ENCODE data around the gene EFCAB11.

Gene EFCAB11

DNA sequence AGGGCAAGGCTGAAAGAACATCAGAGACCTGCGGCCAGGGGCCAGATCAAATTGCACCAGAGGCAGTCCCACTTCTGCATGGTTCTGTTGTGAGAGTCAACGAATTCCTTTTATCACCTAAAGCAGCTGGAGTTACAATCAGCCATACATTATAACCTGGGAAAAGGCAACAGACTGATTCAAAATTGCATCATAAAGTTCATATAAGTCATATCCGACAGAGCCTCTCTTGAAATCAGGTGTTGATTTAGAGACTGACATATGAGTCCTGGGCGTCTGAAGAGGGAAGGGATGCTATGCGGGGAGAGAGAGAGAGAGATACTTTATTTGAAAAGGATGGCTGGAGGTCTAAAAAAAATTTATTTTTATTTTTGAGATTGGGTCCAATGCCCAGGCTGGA lies 89.4 kb downstream of the EFCAB11 start:
- no peak for DNase-seq

- DNase-seq, result no peak
Measured at GRCh38 chr14:89862856-89863255, 91.7 kb downstream of the EFCAB11 start.

- no peak for DNase-seq
Measured at GRCh38 chr14:89861630-89862029, 92.9 kb downstream of the EFCAB11 start.

GRCh38 chr14:89858089-89858488 lies 96.4 kb downstream of the EFCAB11 start:
- DNase-seq, result no peak

GRCh38 chr14:89856871-89857345 lies 97.6 kb downstream of the EFCAB11 start:
- DNase-seq, result no peak

DNA sequence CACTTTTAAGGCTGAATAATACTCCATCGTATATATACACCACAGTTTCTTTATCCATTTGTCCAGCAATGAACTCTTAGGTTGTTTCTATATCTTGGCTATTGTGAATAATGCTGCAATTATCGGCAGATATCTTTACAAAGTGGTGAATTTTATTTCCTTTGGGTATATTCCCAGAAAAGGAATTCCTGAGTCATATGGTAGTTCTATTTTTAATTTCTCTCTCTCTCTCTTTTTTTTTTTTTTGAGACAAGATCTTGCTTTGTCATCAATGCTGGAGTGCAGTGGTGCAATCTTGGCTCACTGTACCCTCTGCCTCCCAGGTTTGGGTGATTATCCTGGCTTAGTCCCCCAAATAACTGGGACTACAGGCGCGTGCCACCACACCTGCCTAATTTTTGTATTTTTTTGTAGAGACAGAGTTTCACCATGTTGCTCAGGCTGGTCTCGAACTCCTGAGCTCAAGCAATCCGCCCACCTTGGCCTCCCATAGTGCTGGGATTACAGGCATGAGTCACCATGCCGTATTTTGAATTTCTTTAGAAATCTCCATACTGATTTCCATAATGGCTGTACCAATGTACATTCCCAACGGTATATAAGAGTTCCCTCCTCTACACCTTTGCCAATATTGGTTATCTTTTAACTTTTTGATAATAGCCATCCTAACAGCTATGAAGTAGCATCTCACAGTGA lies 98.4 kb downstream of the EFCAB11 start:
- DNase-seq, result no peak

- DNase-seq, result no peak
Measured at GRCh38 chr14:89853936-89854693, 100.4 kb downstream of the EFCAB11 start.

- no peak for DNase-seq
Measured at GRCh38 chr14:89851106-89851505, 103.4 kb downstream of the EFCAB11 start.

DNA sequence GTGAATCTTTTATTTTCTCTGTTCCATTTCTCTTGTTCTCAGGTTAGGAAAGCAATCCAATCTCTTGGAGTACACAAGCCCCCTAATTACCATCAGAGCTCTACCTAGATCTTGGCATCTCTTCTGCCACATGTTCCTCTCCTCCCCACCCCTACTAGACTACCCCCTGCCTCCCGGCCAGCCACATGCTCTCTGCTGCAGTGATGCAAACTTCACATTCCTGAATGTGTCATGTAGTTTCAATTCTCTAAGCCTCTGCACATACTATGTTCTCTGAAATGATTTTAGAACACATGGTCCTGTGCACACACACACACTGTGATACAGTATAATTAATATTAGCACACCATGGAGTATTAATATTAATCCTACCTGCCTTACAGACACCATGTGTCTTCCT lies 104.6 kb downstream of the EFCAB11 start:
- DNase-seq, result no peak

DNA sequence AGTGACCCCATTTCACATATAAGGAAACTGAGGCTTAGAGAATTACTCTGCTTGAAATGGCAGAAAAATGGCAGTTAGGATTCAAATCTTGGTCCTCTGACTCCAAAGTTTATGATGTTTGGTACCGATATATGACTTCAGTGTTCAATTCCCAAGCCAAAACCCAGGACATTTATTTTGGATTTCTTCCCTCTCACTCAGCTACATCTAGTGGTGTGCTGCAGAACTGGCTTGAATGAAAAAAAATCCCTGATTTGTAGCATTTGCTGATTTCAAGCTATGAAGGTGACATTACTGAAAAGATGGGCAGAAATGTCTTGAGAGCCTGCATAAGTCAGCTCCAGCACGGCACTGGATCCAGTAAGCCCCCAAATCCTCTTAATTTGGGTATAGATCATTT lies 106.4 kb downstream of the EFCAB11 start:
- no peak for DNase-seq

DNA sequence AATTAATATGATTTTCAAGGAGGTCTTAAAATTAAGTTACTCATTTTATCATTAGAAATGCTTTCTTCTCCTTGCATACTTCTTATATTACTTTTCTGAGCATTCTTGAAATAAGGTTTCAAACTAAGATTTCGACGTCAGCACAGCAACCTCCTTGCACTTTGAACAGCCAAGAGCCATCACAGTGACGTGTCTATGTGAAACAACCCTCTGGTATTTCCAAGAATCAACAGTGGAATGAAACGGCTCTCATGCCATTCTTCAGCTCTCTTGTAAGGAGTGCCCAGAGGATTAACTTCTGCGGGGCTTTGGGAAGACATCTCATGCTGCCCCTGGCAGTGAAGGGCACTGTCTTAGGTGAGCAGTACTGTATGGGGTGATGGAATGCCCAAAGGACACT lies 109.2 kb downstream of the EFCAB11 start:
- DNase-seq, result no peak

- DNase-seq, result no peak
Measured at GRCh38 chr14:89844508-89844907, 110.0 kb downstream of the EFCAB11 start.

- DNase-seq, result no peak
Measured at GRCh38 chr14:89842837-89843236, 111.7 kb downstream of the EFCAB11 start.

- no peak for DNase-seq
Measured at GRCh38 chr14:89841851-89842250, 112.7 kb downstream of the EFCAB11 start.

- DNase-seq, result no peak
Measured at GRCh38 chr14:89836830-89837469, 117.6 kb downstream of the EFCAB11 start.

GRCh38 chr14:89833661-89834060 lies 120.9 kb downstream of the EFCAB11 start:
- DNase-seq, result no peak

- DNase-seq, result no peak
Measured at GRCh38 chr14:89833120-89833532, 121.4 kb downstream of the EFCAB11 start.

DNA sequence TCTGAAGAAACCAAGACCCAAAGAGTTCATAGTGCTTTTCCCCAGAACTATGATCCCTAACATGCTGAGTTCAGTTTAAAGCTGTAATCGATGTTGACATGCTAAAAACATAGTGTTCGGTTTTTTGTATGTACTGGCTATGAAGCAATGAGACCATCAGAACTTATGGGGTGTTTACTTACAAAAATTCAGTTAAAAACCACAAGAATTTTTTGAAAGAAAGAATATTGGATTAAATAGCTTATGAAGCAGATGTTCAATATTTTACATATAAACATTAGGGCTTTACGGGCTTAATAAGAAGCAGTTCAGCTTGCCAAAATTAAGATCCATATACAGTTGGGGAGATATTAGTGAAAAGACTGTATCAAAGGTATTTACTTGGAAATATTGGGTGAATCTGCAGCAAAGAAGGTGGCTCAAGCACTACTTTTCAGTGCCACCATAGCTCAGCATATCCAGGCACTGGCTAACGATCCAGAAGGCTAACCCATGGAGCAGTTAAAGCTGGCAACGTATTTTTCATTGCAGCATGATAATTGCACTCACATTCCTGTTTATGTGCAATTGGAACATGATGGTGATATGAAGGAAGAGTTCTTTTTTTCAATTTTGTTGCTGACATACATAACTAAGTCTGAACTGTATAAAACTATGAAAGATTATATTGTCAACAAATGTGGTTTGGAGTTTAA lies 125.9 kb downstream of the EFCAB11 start:
- DNase-seq, result no peak

- no peak for DNase-seq
Measured at GRCh38 chr14:89827265-89827664, 127.3 kb downstream of the EFCAB11 start.

- no peak for DNase-seq
Measured at GRCh38 chr14:89826596-89826995, 127.9 kb downstream of the EFCAB11 start.

- DNase-seq, result no peak
Measured at GRCh38 chr14:89823743-89824142, 130.8 kb downstream of the EFCAB11 start.

- DNase-seq, result no peak
Measured at GRCh38 chr14:89814126-89814525, 140.4 kb downstream of the EFCAB11 start.

DNA sequence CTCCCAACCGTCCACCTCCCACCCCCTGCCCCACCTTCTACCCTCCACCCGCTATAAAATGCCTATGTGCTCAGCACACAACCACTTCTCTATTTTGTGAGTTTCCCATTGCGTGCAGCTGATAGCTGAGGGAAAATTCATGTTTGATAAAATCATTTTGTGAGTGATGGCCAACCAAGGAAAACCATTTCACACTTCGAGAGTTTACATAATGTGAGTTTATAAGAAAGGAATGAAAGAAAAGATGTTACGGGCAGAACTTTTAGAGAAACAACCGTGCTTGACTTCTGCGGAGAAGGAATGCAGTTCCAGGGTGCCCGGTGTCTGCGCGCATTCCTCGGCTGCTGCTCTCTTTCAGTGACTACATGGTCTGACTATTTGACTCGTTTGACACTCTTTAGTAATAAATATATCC lies 140.9 kb downstream of the EFCAB11 start:
- DNase-seq, result no peak

Data from NCI-H526 treated with DMSO at 0.1 percent for 48 hours (cell line).